IMR-90 (cell line): ENCODE results near the gene SHISA6. TPM values are rescaled to one million over a fixed set of nuclear protein-coding genes. Genes with fewer than 3 reads are reported as not detected.

Source experiments
- ATAC-seq: fragments of 200-7000 bp; cut with Tn5 transposase; 2 replicates; pipeline ENCODE4 v1.9.1; 2020; ENCODE audit warnings: low read depth, mild to moderate bottlenecking, moderate library complexity
- BruUV-seq: library from RNA; stranded (reverse); fragments of 400-500 nt; replicated peaks from 2 replicates; lab custom pipeline; 2021; lab: Mats Ljungman, UMichigan
- CTCF ChIA-PET: fragments of 300-600 bp; formaldehyde crosslinking; extraction: SDS; loops from one replicate; lab custom pipeline; 2021; ENCODE audit warnings: antibody characterized with exemption; lab: Yijun Ruan, JAX
- POLR2A ChIA-PET: fragments of 300-600 bp; sonication (Branson Sonifier 250); formaldehyde crosslinking; loops from one replicate; lab custom pipeline; 2022; ENCODE audit warnings: antibody characterized with exemption; ENCODE audit not compliant: unreplicated experiment; lab: Charles Lee
- DNase-seq: peaks from one replicate; pipeline ENCODE4 v3.0.0; 2013
- H2AFZ ChIP-seq: replicated peaks from 2 replicates; pipeline ENCODE3; 2013; ENCODE audit warnings: low read length, mild to moderate bottlenecking; ENCODE audit not compliant: poor library complexity
- H2AK5ac ChIP-seq: 2 replicates; pipeline ENCODE4 v1.6.1; 2013; ENCODE audit warnings: low read depth, low read length, inconsistent platforms
- H2AK9ac ChIP-seq: replicated peaks from 2 replicates; pipeline ENCODE3; 2013; ENCODE audit warnings: mild to moderate bottlenecking, low read depth, low read length, moderate library complexity; ENCODE audit not compliant: poor library complexity
- H2BK120ac ChIP-seq: 2 replicates; pipeline ENCODE4 v1.6.1; 2013; ENCODE audit warnings: low read depth, low read length, inconsistent platforms
- H2BK15ac ChIP-seq: 3 replicates; pipeline ENCODE4 v1.6.1; 2013; ENCODE audit warnings: low read depth, low read length, inconsistent platforms
- H2BK20ac ChIP-seq: 2 replicates; pipeline ENCODE4 v1.6.1; 2013; ENCODE audit warnings: low read depth, mild to moderate bottlenecking, inconsistent platforms, low read length, moderate library complexity
- H2BK5ac ChIP-seq: 2 replicates; pipeline ENCODE4 v1.6.1; 2013; ENCODE audit warnings: mild to moderate bottlenecking, low read depth, low read length, inconsistent platforms; ENCODE audit not compliant: poor library complexity, severe bottlenecking
- H3K14ac ChIP-seq: replicated peaks from 2 replicates; pipeline ENCODE4 v1.6.1; 2013; ENCODE audit warnings: low read depth, low read length, inconsistent platforms
- H3K18ac ChIP-seq: 2 replicates; pipeline ENCODE4 v1.6.1; 2013; ENCODE audit warnings: low read depth, low read length, control low read depth
- H3K23ac ChIP-seq: 2 replicates; pipeline ENCODE4 v1.6.1; 2013; ENCODE audit warnings: low read depth, low read length, inconsistent platforms
- H3K27ac ChIP-seq: 2 replicates; pipeline ENCODE4 v1.5.1; 2013; ENCODE audit warnings: mild to moderate bottlenecking, control low read depth, low read length; ENCODE audit not compliant: insufficient read depth
- H3K27me3 ChIP-seq: 2 replicates; pipeline ENCODE4 v1.6.1; 2013; ENCODE audit warnings: low read length; ENCODE audit not compliant: control insufficient read depth, insufficient read depth
- H3K36me3 ChIP-seq: 2 replicates; pipeline ENCODE4 v1.6.1; 2013; ENCODE audit warnings: low read length, mixed read lengths; ENCODE audit not compliant: control insufficient read depth, insufficient read depth
- H3K4ac ChIP-seq: 2 replicates; pipeline ENCODE4 v1.6.1; 2013; ENCODE audit warnings: low read depth, low read length, inconsistent platforms
- H3K4me1 ChIP-seq: 2 replicates; pipeline ENCODE4 v1.6.1; 2013; ENCODE audit warnings: low read length, mixed read lengths; ENCODE audit not compliant: control insufficient read depth, insufficient read depth
- H3K4me2 ChIP-seq: 2 replicates; pipeline ENCODE4 v1.6.1; 2013; ENCODE audit warnings: low read depth, mild to moderate bottlenecking, control low read depth, low read length, moderate library complexity
- H3K4me3 ChIP-seq: 2 replicates; pipeline ENCODE4 v1.5.1; 2013; ENCODE audit warnings: low read depth, mild to moderate bottlenecking, control low read depth, low read length, moderate library complexity; ENCODE audit not compliant: insufficient read depth
- H3K56ac ChIP-seq: 2 replicates; pipeline ENCODE4 v1.6.1; 2013; ENCODE audit warnings: low read length, inconsistent platforms; ENCODE audit not compliant: insufficient read depth; ENCODE audit errors: extremely low read depth
- H3K79me1 ChIP-seq, 2 experiments: 2 replicates each; pipeline ENCODE4 v1.6.1; 2013; ENCODE audit warnings: low read length in 2 of 2, inconsistent platforms in 1 of 2, low read depth in 1 of 2
- H3K9ac ChIP-seq: 2 replicates; pipeline ENCODE4 v1.6.1; 2013; ENCODE audit warnings: low read depth, low read length, control low read depth
- H3K9me1 ChIP-seq: 2 replicates; pipeline ENCODE4 v1.6.1; 2013; ENCODE audit warnings: low read length, inconsistent platforms; ENCODE audit not compliant: insufficient read depth
- H3K9me3 ChIP-seq: 2 replicates; pipeline ENCODE4 v1.6.1; 2013; ENCODE audit warnings: low read length; ENCODE audit not compliant: control insufficient read depth, insufficient read depth
- H4K20me1 ChIP-seq: 2 replicates; pipeline ENCODE4 v1.6.1; 2013; ENCODE audit warnings: low read length, inconsistent platforms; ENCODE audit not compliant: insufficient read depth
- H4K5ac ChIP-seq: 2 replicates; pipeline ENCODE4 v1.6.1; 2013; ENCODE audit warnings: mild to moderate bottlenecking, low read depth, low read length, control low read depth
- H4K8ac ChIP-seq, 2 experiments: 2 replicates each; pipeline ENCODE4 v1.6.1; 2013; ENCODE audit warnings: low read depth in 2 of 2, low read length in 2 of 2, control low read depth in 1 of 2, inconsistent platforms in 1 of 2
- H4K91ac ChIP-seq: 2 replicates; pipeline ENCODE4 v1.6.1; 2013; ENCODE audit warnings: low read depth, low read length, inconsistent platforms; ENCODE audit not compliant: insufficient read depth
- CEBPB ChIP-seq: IDR thresholded peaks from 2 replicates; pipeline ENCODE4 v1.6.1; 2012; ENCODE audit warnings: low read depth, low read length, improper control_type of control experiment
- CHD1 ChIP-seq: IDR thresholded peaks from 2 replicates; pipeline ENCODE4 v1.6.1; 2012; ENCODE audit warnings: low read depth, low read length, improper control_type of control experiment
- MAFK ChIP-seq: IDR thresholded peaks from 2 replicates; pipeline ENCODE4 v1.6.1; 2012; ENCODE audit warnings: low read depth, low read length, improper control_type of control experiment
- MAZ ChIP-seq: IDR thresholded peaks from 2 replicates; pipeline ENCODE4 v1.6.1; 2012; ENCODE audit warnings: low read depth, mild to moderate bottlenecking, low read length, improper control_type of control experiment, moderate library complexity, borderline replicate concordance
- MXI1 ChIP-seq: IDR thresholded peaks from 2 replicates; pipeline ENCODE4 v1.6.1; 2012; ENCODE audit warnings: low read depth, mild to moderate bottlenecking, low read length, moderate library complexity, borderline replicate concordance
- POLR2A ChIP-seq: IDR thresholded peaks from 2 replicates; pipeline ENCODE4 v1.6.1; 2012; ENCODE audit warnings: mild to moderate bottlenecking, low read depth, low read length
- RAD21 ChIP-seq: IDR thresholded peaks from 2 replicates; pipeline ENCODE4 v1.6.1; 2012; ENCODE audit warnings: low read length, improper control_type of control experiment
- RFX5 ChIP-seq: IDR thresholded peaks from 2 replicates; pipeline ENCODE4 v1.8.0; 2012; ENCODE audit warnings: low read depth, mild to moderate bottlenecking, low read length, moderate library complexity
- SMC3 ChIP-seq: fragments of 150-350 bp; IDR thresholded peaks from 2 replicates; pipeline ENCODE4 v1.6.1; 2016; ENCODE audit warnings: low read depth, mild to moderate bottlenecking, antibody characterized with exemption, low read length, moderate library complexity
- WGBS, 2 experiments: methylation state at CpG; one replicate each; pipeline versions ENCODE4 v1.1.5 to v1.1.7; 2013; ENCODE audit warnings: missing lambda C conversion rate in 2 of 2; ENCODE audit not compliant: insufficient read length in 1 of 2; ENCODE audit errors: extremely low coverage in 2 of 2; 5-methylcytosine and 5-hydroxymethylcytosine counted together
- dilution Hi-C: fragments of 300-500 bp; cut with HindIII; formaldehyde crosslinking; loops from one replicate; pipeline ENCODE4 v1.14.3; 2018; ENCODE audit warnings: low sequenced_read_pairs; ENCODE audit not compliant: unreplicated experiment
- in situ Hi-C: fragments of 300-500 bp; cut with MboI; formaldehyde crosslinking; loops from 3 replicates; pipeline ENCODE4 v1.14.3; 2019; ENCODE audit warnings: low sequenced_read_pairs, inconsistent platforms, mixed read lengths
- intact Hi-C: fragments of 100-400 bp; cut with micrococcal nuclease; formaldehyde crosslinking; loops from 2 replicates; pipeline ENCODE4 v1.10.0; 2022
- polyA plus RNA-seq, 3 experiments: library from polyadenylated mRNA; depleted of rRNA; stranded (reverse); fragments of >200 nt; gene quantifications; 2 replicates each; pipeline ENCODE4 v1.2.3, GENCODE V29; 2012; ENCODE audit warnings: low replicate concordance in 1 of 3
- total RNA-seq: library from RNA; depleted of rRNA; stranded (reverse); fragments of >200 nt; gene quantifications from 2 replicates; pipeline ENCODE4 v1.2.3, GENCODE V29; 2012
- TF ChIP-seq, protein P1 (sequence below): fragments of 150-350 bp; IDR thresholded peaks from 2 replicates; pipeline ENCODE4 v1.6.1; 2017; ENCODE audit warnings: mild to moderate bottlenecking, antibody characterized with exemption, low read length, low read depth

SHISA6 gene
- total and polyA plus RNA-seq, 2 of the 4 experiments (the other 2 are of a cell fraction): not detected

- no TSS peak for BruUV-seq
- no peak overlapping the region for H3K4ac ChIP-seq
- ChIA-PET CTCF (no interaction called here), POLR2A (no interaction called here)
- no peak overlapping the region for H2AFZ ChIP-seq
- no peaks in the 10 kb centered on the region for H3K9me1 ChIP-seq
- dilution Hi-C loops (no loop called here), intact Hi-C loops (no loop called here), in situ Hi-C loops (no loop called here)
- no peaks in the 10 kb centered on the region for H4K20me1 ChIP-seq
- no peak overlapping the region for H2BK15ac ChIP-seq
- H2AK9ac ChIP-seq: no peak overlapping the region
- H3K79me1 ChIP-seq: no peaks in the 10 kb centered on the region
- H2BK5ac ChIP-seq: no peak overlapping the region
- H3K9me3 ChIP-seq: peaks cover 24% of the 10 kb centered on the region
- H2BK120ac ChIP-seq: no peak overlapping the region
- H3K23ac ChIP-seq: no peak overlapping the region
- ATAC-seq (no peak), DNase-seq (no peak)
- no peak overlapping the region for H3K9ac ChIP-seq
- H2BK20ac ChIP-seq: no peak overlapping the region
- no peak overlapping the region for H3K14ac ChIP-seq
- H3K4me3 ChIP-seq: no peak overlapping the region
- no peaks in the 10 kb centered on the region for H3K4me1 ChIP-seq
- H4K8ac ChIP-seq: no peak overlapping the region
- no peak overlapping the region for H4K91ac ChIP-seq
- no peak overlapping the region for H3K56ac ChIP-seq
- no peak overlapping the region for H4K5ac ChIP-seq
- H3K27me3 ChIP-seq: no peaks in the 10 kb centered on the region
- no peak overlapping the region for H3K18ac ChIP-seq
- H3K36me3 ChIP-seq: no peaks in the 10 kb centered on the region
- no peak overlapping the region for H2AK5ac ChIP-seq
- no peak for TF ChIP-seq CEBPB
- TF ChIP-seq, protein P1, sequence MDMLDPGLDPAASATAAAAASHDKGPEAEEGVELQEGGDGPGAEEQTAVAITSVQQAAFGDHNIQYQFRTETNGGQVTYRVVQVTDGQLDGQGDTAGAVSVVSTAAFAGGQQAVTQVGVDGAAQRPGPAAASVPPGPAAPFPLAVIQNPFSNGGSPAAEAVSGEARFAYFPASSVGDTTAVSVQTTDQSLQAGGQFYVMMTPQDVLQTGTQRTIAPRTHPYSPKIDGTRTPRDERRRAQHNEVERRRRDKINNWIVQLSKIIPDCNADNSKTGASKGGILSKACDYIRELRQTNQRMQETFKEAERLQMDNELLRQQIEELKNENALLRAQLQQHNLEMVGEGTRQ: no peak
- no peak for TF ChIP-seq SMC3
- TF ChIP-seq MAFK: no peak
- TF ChIP-seq POLR2A: no peak
- no peak for TF ChIP-seq MAZ
- TF ChIP-seq CHD1: no peak
- no peak for TF ChIP-seq RFX5
- no peak for TF ChIP-seq MXI1
- TF ChIP-seq RAD21: no peak
- 25% methylated on average over 4 of the region's 6 CpGs; no CpG with 5 or more reads in 1 of the 2 experiments for WGBS, 2 experiments
- no peak overlapping the region for H3K4me2 ChIP-seq
- H3K27ac ChIP-seq: no peak overlapping the region
Observed at GRCh38 chr17:11610999-11611566, 370.1 kb downstream of the SHISA6 start.
